Fibroblast of skin of right biceps (primary cell): ENCODE results near the gene SPINT3.

Experiments
- DNase-seq: peaks from one replicate; pipeline ENCODE4 v3.0.0-alpha.2; 2013

SPINT3 gene, protein sequence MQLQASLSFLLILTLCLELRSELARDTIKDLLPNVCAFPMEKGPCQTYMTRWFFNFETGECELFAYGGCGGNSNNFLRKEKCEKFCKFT

GRCh38 chr20:45515147-45515913 is at the start of gene SPINT3:
Gene SPINT3, minus strand, starts transcription at chr20:45515622. Its CDS starts 14 bp downstream, at chr20:45515608.
- no peak for DNase-seq

DNA sequence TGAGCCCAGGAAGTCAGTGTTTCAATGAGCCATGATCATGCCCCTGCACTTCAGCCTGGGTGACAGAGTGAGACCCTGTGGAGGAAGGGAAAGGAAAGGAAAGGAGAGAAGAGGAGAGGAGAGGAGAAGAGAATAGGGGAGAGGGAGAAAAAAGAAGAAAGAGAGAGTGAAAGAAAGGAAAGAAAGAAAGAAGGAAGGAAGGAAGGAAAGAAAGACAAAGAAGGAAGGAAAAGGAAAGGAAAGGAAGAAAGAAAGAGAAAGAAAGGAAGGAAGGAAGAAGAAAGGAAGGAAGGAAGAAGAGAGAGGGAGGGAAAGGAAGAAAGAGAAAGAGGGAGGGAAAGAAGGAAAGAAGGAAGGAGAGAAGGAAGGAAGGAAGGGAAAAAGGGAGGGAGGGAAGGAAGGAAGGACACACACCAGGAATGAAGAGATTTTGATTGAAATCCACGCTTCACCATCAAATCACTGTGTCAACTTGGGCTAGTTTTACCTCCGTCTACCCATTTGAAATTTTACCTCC is 49.4 kb upstream of the SPINT3 start:
- DNase-seq = no peak

- no peak for DNase-seq
Measured at GRCh38 chr20:45555198-45555597, 39.8 kb upstream of the SPINT3 start.

DNA sequence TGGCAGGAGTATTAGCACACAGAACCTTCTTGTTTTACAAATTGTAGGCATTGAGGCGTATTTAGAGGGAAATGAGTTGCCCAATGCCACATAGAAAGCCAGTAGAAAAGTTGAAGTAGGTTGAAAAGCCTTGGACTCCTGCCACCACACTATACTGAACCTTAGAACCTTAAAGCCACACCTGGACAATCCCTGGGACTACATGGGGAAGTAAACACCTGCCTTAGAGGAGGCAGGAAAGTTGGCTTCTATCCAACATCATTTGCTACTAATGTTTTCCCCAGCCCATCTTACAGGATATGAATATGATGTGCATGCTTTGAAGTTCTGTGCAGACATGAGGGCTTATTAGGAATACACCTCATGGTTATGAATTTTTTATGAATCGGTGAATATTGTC is 37.0 kb upstream of the SPINT3 start:
- no peak for DNase-seq

DNA sequence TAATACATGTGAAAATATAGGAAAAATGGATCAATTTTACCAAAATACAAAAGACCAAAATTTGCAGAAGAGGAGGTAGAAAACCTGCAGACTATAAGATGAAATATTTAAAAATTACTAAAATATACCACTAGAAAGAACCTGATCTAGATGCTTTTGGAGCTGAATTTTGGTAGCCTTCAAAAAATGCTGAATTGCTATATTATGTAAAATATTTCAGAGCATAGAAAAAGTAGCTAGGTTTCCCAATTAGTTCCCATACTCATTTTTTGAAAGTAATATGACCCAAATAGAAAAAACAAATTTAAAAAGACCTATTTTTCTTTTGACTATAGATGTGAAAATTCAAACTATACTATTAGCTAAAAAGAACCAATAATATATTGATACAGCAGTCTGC is 35.3 kb upstream of the SPINT3 start:
- DNase-seq = no peak

GRCh38 chr20:45548410-45548809 is 33.0 kb upstream of the SPINT3 start:
- no peak for DNase-seq

DNA sequence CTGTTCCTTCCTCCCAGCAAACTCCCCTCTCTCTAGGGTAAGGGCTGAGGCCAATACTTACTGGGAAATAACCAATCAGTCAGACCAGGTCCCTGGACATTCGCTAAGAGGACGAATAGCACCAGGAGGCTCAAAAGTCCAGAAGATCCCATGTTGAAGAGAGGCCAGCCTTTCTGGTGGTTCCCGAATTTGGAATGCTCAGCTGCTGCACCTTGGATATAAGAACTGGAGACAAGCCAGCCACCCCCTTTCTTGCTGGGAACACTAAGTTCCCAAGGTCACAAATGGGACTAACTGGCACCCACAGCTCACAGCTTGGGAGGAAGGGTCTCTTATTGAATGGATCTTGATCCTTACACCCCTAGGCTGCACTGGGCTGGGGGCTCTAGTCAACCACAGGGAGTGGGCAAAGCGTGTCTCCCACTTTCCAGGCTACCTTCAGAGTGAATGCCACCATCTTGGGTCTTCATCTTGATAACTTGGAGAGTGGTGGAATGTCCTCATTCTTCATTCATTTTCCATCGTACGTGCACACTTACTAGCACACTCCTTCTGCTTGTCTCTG is 31.9 kb upstream of the SPINT3 start, which contains the start of gene EPPIN:
EPPIN (minus strand) TSS at position 196 of the 565 bp plus-strand sequence; CDS start at position 152, 44 bp downstream.
- no peak for DNase-seq

DNA sequence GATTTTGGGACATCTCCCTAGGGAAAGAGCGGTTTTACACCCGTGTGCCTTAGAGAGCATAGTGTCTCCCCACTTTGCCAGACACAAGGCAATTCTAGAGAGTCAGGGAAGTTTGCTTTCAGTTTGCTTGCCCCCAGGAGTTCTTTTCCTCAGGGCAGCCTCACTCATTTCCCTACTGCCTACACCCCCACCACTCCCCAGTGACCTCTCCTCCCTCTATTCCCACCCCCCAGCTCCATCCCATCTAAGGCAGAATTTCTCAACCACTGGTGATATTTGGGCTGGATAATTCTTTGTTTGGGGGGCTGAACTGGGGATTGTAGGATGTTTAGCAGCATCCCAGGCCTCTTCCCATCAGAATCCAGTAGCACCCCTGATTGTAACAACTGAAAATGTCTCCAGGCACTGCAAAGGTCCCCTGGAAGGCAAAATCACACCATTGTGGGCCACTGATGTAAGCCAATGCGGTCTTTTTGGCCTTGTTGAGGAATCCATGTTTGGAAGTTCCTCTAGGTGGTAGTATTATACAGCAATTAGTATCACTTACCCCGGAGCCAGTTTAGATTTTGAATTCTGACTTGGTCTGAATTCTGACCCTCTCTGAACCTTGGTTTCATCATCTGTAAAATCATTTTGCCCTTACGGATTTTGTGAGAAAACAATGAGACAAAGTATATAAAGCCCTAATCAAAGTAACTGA is 30.5 kb upstream of the SPINT3 start:
- peak; percentile 17 for DNase-seq

- no peak for DNase-seq
Measured at GRCh38 chr20:45545351-45545750, 29.9 kb upstream of the SPINT3 start.

- no peak for DNase-seq
Measured at GRCh38 chr20:45539382-45539781, 24.0 kb upstream of the SPINT3 start, which contains the start of gene WFDC6. Gene WFDC6, minus strand, starts transcription at chr20:45539482. Its CDS starts 75 bp downstream, at chr20:45539407.

GRCh38 chr20:45538209-45538799 is 22.9 kb upstream of the SPINT3 start:
- no peak for DNase-seq

DNA sequence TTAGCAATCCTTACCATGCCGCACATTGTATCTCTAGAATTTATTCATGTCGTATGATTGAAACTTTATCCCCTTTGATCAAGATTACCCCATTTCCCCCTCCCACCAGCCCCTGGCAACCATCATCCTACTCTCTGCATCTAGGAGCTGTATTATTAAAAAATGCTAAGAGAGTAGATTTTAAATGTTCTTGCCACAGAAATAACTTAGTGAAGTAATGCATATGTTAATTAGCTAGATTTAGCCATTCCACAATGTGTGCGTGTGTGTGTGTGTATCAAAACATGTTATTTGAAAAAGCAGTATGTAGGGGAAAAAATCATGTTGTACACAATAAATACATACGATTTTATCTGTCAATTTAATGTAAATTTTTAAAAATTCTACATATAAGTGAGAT is 11.9 kb upstream of the SPINT3 start:
- no peak for DNase-seq

- DNase-seq = no peak
Measured at GRCh38 chr20:45523821-45524220, 8.4 kb upstream of the SPINT3 start.

- no peak for DNase-seq
Measured at GRCh38 chr20:45518282-45518681, 2.9 kb upstream of the SPINT3 start.

GRCh38 chr20:45510242-45510862 is 5.1 kb downstream of the SPINT3 start:
- DNase-seq = no peak

GRCh38 chr20:45509091-45509490 is 6.3 kb downstream of the SPINT3 start:
- no peak for DNase-seq

DNA sequence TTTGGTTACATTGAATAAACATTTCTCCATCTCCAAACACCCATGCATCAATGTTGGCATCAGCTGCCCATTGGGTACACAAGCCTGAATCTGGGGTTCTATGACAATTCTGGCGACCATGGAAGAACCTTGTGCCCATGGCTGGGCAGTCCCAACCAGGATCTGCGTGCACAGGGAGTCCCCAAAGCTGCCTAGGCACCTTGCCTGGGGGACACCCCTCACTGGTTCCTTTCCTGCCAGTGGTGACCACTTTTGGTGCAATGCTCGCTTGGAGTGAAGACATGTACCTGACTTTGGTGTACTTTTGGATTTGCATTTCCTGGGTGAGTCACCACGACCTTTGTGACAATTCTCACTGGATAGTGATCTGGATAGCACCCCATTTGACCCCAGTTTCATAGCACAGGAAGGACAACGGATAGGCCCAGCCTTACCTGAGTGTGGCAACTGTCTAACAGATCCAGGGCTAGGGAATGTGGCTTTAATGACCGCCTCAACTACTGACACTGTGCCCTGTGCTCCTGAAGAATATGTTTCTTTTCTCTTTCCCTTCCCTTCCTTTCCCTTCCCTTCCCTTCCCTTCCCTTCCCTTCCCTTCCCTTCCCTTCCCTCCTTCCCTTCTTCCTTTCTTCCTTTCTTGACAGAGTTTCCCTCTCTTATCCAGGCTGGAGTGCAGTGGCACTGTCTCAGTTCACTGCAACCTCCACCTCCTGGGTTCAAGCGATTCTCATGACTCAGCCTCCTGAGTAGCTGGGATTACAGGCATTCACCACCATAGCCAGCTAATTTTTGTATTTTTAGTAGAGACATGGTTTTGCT is 7.1 kb downstream of the SPINT3 start:
- no peak for DNase-seq

DNA sequence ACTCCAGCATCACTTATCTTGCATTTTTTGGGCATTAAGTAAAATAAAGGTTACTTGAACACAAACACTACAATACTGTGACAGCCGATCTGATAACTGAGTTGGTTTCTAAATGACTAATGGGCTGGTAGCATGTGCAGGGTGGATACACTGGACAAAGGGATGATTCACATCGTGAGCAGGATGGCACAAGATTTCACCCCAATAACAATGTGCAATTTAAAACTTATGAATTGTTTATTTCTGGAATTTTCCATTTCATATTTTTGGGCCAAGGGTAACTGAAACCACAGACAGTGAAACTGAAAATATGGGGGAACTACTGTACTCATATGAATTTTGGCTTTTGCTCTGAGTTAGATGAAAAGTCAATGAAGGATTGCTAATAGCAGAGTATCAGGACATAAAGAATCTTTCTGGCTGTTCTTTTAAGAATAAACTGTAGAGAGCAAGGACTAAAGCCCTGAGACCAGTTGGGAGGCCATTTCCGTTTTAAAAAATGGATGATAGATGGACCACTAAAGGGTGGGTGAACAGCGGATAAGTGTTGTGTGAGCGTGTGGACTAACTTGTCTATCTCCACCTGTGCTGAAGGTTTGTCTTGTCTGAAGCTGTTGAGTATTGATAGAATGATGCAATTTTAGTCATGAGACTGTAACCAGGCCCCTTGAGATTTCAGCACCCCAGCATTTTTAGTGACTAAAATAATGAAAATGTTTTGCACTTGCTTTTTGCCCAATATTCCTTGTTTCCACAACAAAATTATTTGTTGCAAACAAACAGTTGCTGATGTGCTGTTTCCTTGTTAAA is 8.2 kb downstream of the SPINT3 start:
- DNase-seq = no peak

GRCh38 chr20:45506398-45506797 is 9.0 kb downstream of the SPINT3 start:
- no peak for DNase-seq

GRCh38 chr20:45503403-45503802 is 12.0 kb downstream of the SPINT3 start:
- DNase-seq = no peak

DNA sequence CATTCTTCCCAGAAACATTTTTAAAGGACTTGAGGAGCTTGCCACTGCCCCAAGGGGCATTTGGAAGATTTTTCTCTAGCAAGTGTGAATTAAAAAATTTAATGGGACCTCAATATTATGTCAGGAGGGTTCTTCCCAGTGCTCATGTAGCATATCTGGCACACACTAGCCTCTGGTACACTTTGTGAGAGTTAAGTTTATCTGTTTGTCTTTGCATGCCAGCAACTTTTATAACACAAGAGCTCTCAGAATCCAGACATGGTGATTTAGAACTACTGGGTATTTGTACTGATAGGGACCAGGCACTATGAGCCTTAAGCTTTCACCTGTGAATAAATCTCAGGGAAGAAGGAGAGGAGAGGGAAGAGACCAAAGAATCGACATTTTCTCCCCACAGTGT is 12.9 kb downstream of the SPINT3 start:
- DNase-seq = no peak
